AG04449 (cell line): ENCODE results near the gene PRKG1.

Source experiments
- CTCF ChIA-PET: fragments of 350-600 bp; formaldehyde crosslinking; extraction: SDS; loops from one replicate; lab custom pipeline; 2021; ENCODE audit warnings: antibody characterized with exemption; lab: Yijun Ruan, JAX
- POLR2A ChIA-PET: fragments of 400-600, 350-600 bp; formaldehyde crosslinking; extraction: SDS; loops from one replicate; lab custom pipeline; 2020; ENCODE audit warnings: antibody characterized with exemption, inconsistent platforms; lab: Yijun Ruan, JAX
- DNase-seq: peaks from one replicate; pipeline ENCODE4 v3.0.0-alpha.2; 2010; ENCODE audit warnings: low read depth, low spot score
- H3K4me3 ChIP-seq: 2 replicates; pipeline ENCODE4 v1.5.1; 2011; ENCODE audit warnings: low read depth, mild to moderate bottlenecking, control low read depth, low read length
- CTCF ChIP-seq: IDR thresholded peaks from one replicate; pipeline ENCODE4 v1.5.1; 2011; ENCODE audit warnings: mild to moderate bottlenecking, moderate library complexity, low read length, control low read depth, inconsistent platforms; ENCODE audit not compliant: insufficient read depth; ENCODE audit errors: missing control alignments

PRKG1 gene

GRCh38 chr10:52287866-52288265 is 1213.6 kb downstream of the PRKG1 start:
- no peak for DNase-seq
- no peak overlapping the region for H3K4me3 ChIP-seq
- no peak for TF ChIP-seq CTCF
- POLR2A ChIA-PET = no interaction called here
- CTCF ChIA-PET = no interaction called here

DNA sequence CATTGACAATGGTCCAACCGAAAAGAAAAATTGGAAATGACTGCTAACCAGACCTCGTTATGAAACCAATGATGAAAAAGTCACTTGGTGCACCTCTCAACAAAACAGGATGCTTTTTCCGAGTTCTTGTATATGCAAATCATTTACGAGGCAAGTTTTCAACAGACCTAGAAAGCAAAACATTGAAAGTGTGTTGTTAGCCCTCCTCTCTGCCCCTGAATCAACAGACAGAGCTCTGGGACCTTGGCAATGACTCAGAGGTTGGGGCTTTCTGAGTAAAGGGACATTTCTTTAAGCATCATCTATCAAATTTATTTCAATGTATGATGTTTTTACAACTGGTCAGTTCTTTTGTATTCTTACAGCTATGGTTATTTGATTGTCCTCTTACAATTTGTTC is 1223.5 kb downstream of the PRKG1 start:
- no peak for TF ChIP-seq CTCF

DNA sequence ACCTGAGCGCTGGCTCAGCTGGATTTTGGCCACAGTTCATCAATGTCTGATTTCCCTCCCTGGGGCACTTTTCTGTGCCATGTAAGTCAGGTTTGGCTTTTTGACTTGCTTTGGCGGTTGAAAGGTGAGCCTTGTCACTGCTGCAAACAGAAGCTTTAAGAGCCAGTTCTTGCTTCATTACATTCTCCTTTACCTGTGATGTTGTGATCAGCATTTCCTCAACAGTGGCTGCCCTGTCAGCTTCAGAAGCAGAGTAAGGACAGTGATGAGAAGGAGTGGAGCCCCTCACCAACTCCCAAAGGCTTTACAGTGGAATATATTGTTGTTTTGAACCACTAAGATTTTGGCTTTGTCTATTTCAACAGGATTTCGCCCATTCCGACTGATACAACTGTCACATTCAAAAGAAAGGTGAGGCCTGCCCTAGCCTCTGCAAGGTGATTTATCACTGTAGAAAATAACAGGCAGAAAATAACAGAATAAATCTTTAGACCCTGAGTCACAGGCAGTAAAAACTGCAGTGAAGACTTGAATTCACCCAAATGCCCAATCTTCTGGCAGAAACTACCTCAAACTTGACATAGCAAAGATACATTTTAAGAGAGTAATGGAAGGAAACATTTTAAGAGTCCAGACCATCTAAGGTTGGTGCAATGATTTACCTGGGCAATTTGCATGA is 1226.5 kb downstream of the PRKG1 start:
- no peak for DNase-seq
- no peak overlapping the region for H3K4me3 ChIP-seq
- POLR2A ChIA-PET = no interaction called here
- TF ChIP-seq CTCF = no peak
- CTCF ChIA-PET = interaction anchor here (0.8 to 2.3 kb wide), 2 partner anchors 267 to 1295 kb away, joined by 3 to 9 read pairs; no protein-coding TSS in a partner anchor

More for the DNA sequence above, 1223.5 kb downstream of the PRKG1 start:
- H3K4me3 ChIP-seq = no peak overlapping the region
- CTCF ChIA-PET = interaction anchor here (1.0 kb wide), 1 partner anchor 10 kb away, joined by 4 read pairs; no protein-coding TSS in a partner anchor
- DNase-seq = no peak
- POLR2A ChIA-PET = no interaction called here

DNA sequence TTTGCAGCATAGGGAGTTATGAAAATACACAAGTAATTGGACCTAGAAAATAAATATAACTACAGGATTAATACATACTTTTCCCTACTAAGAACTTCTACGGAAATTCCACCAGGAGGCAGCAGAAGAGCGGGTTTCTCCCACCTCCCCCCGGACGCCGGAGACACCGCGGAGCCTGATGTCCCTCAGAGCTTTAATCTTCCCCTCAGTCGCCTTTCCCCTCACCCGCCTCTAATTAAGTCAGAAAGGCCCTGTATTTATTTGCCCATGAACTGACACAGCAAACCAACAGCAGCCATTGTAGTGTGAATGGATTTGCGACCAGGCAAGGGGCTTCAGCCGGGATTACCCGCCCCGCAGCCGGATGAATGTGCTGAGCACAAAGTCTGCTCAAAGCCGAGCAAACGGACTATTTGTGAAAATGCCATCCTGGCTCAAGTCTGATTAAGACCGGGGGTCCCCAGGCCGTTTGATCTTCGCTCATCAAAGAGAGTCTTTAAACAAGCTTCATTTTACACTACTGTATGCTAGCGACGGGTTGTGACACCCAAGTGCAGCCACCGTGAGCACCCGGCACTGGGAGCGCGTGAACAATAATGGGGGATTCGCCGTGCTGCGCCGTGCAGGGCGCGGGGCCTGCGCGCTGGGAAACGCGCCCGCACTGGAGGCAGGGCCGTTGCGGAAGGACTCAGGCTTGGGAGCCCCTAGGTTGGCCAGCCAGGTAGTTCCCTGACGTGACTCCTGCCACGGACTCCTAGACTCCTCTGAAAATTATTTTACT is 1234.2 kb downstream of the PRKG1 start:
- peak overlapping the region; percentile 49 for H3K4me3 ChIP-seq
- CTCF ChIA-PET = interaction anchor here (0.7 to 16.2 kb wide), 65 partner anchors 9 to 471 kb away, joined by 3 to 462 read pairs (median 5); no protein-coding TSS in a partner anchor
- DNase-seq = no peak
- POLR2A ChIA-PET = no interaction called here
- TF ChIP-seq CTCF = peak; percentile 60

- no peak for DNase-seq
- ChIA-PET POLR2A (interaction anchor here (8.7 kb wide), 1 partner anchor 175 kb away, joined by 110 read pairs; no protein-coding TSS in a partner anchor), CTCF (interaction anchor here (0.7 to 16.2 kb wide), 7 partner anchors 151 to 433 kb away, joined by 3 to 462 read pairs (median 6); no protein-coding TSS in a partner anchor)
- H3K4me3 ChIP-seq = peak overlapping the region; percentile 93
- TF ChIP-seq CTCF = no peak
These were observed 1238.6 kb downstream of the PRKG1 start for GRCh38 chr10:52312942-52313255.
